ENCODE results near the gene KRTAP10-7.

DNA sequence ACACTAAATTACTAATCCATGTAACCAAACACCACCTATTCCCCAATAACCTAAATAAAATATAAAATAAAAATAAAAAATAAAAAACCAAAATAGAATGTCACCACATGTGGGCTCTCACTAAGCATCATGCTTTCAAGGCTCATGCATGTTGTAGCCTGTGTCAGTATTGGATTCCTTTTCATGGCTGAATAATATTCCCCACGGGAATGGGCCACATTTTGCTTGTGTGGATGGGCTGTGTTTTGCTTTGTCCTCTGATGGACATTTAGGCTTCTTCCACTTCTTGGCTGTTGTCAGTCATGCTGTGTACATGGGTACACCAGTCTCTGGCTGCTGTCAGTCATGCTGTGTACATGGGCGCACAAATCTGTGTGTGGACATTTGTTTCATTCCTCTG, 11.3 kb upstream of the KRTAP10-7 start:
- TF ChIP-seq EZH2 (IDR thresholded peaks at IDR 0.05; ENCODE audit: insufficient read depth, poor library complexity, severe bottlenecking) (no peak), EZH2phosphoT487 (IDR thresholded peaks at IDR 0.05; ENCODE audit: insufficient read depth, low read depth) (no peak)

Measured in GM23248 (cell line).